GM21367 (cell line): ENCODE results near the gene GLIS1.

Experiments used
- ATAC-seq: cut with Tn5 transposase; IDR thresholded peaks from one replicate; pipeline ENCODE4 v1.9.1; 2021; ENCODE audit not compliant: unreplicated experiment

GLIS1 gene

DNA sequence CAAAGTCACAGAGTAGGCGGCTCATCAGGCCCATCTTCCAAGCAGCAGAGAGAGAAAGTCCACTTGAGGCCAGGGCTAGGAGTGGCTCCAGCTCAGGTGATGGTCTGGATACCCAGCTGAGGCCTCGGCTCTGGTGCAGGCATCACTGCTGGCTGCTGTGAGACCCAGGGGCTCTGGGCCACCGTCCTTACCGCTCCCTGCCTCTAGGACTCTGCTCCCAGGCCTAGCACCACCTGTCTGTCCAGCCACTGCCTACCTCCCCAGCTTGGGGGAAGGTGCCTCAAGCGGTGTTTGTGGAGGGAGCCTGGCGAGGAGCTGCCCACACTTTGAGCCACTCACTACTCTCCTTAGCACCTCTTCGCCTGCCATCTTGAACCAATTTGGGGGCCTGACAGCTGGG, 221.9 kb downstream of the GLIS1 start:
- no peak for ATAC-seq

GRCh38 chr1:53516181-53516580, 222.8 kb downstream of the GLIS1 start:
- no peak for ATAC-seq

DNA sequence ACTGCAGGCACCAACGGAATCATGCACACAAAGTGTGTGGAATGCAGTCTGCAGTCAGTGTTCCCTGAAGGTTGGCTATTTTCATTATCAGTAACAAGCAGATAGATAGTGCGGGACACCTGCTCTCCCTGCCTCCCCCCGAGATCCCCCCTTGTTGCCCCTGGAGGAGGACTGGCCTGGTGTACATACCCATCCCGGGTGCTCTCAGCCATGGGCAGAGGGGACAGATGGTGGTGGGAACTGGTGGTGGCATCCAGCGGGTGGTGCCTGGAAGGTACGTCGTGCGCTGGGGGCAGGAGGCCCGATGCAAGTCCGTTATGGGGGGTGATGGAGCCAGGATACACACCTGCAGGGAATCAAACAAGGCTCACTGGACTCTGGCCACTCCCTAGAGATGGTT, 224.5 kb downstream of the GLIS1 start:
- no peak for ATAC-seq

DNA sequence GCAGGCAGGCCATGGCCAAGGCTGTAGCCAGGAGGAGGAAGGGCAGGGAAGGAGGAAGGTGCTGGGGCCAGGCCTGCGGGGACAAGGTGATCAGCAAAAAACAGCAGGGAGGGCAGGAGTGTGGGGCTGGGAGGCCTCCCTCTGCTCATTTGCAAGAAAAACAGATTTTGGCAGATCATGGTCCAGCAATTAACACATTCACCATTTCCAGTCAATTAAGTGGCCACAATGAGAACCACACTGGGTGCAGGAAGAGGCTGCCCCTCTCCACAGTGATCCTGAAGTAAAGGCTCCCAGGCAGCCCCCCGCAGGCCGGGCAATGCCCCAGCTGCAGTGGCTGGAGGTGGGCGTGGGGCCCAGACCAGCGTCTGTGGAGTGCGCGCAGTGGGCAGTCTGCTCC, 225.1 kb downstream of the GLIS1 start:
- no peak for ATAC-seq

DNA sequence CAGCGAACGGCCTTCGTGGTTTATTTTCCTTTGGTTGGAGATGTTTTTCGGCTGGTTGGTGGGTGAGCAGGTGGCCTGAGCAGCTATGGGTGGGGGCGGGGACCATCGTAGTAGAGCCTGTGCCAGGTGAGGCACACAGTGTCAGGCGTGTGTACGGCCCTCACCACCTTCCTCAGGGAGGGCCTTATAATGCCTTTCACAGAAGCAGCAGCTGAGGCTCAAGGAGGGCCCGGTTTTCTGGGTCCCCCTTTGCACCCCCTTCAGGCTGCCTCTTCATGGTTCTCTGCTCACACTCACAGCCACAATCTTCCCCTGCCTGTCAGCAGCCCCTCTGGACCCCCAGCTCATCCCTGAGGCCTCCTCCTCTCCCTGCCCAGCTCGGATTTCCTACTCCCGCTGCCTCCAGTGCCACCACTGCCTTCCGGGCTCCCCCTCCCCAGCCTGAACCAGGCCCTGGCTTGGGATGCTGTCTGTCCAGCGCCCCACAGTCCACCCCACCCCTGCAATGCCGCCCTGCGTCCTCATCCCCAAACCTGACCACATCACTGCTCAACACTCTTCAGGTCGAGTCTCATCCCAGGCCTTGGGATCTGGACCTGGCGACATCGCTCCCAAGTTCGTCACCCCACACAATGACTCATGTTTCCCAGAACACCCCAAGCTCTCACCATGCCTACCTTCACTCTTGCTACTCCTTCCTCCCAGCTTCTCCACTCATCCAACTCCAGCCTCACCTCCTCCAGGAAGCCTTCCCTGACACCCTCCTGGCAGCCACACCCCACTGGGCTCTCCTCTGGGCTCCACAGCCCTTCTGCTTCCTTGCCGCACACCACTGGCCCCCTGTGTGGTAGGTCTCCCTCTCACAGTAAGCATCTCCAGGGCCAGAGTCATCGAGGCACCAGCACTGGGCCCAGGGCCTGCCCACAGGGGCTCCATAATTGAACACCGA, 225.9 kb downstream of the GLIS1 start:
- no peak for ATAC-seq

- ATAC-seq = no peak
Measured at GRCh38 chr1:53511933-53512806, 226.8 kb downstream of the GLIS1 start.

DNA sequence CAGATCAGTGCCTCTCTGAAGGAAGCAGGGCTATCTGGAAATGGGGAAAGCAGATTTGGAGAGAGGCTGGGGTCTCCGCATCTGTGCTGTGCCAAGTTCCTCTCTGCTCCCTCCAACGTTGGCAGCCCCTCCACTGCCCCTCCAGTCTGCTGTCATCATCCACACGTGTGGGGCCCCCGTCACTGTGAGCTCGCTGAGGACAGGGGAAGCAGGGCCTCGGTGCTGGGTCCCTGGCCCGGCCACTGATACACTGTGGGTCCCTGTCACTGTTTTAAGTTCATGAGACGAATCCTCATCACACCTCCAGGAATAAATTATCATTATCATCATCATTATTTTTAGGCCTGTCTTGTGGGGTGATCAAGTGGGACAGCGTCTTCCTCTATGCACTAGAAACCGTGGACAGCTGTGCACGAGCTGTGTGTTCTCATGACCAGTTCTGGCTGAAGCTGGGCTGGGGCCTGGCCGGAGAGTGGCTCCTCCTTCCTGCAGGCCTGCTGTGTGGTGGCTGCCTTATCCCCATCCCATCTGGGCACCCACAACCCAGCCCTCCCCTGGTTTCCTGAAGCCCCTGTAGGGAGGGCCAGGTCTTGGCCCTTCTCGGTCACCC, 227.5 kb downstream of the GLIS1 start:
- no peak for ATAC-seq

DNA sequence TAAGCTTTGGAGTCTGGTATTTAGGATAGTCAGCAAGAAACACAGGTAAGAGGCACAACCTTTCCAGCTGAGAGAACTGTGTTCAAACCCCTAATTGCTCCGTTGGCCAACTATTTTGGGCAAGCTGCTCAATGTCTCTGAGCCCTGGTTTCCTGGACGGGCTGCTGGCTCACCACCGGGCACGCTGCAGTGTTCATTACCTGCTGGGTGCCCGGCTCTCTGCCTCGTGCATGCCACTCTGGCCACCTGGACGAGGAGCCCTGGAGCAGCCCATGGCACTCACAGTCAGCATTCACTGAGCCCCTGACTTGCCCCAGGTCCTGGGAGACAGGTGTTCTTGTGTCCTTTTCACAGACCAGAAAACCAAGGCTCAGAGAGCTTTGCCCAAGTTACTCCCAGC, 228.7 kb downstream of the GLIS1 start:
- no peak for ATAC-seq

GRCh38 chr1:53509775-53510174, 229.2 kb downstream of the GLIS1 start:
- ATAC-seq = no peak

DNA sequence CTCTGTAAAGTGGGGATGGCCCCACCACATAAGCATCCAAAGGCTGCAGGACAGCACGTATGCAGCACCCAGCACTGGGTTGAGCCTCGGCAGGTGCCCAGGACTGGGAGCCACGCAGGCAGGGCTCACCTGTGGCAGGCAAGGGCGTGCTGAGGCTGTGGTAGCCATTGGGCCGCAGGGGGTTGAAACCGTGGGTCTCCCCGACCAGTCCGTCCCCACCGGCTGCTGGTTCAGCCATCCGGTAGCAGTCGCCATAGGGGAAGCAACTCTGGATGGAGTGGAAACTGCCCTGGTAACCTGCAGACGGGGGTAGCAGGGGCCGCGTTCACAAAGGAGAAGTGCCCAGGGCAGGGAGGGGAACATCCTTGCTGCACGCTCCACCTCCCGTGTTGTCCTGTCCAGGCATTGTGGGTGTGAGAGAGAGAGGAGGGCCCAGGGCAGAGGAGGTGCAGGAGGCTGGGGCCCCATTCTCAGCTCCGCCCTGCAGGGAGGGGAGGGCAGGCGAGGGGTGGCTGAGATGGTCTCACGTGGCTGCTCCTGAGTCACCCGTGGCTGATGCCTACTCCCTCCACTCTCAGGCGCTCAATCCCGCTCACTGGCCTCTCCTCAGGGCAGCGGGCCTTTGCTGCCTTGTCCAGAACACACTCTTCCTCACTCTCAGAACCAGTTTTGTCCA, 229.8 kb downstream of the GLIS1 start:
- no peak for ATAC-seq

DNA sequence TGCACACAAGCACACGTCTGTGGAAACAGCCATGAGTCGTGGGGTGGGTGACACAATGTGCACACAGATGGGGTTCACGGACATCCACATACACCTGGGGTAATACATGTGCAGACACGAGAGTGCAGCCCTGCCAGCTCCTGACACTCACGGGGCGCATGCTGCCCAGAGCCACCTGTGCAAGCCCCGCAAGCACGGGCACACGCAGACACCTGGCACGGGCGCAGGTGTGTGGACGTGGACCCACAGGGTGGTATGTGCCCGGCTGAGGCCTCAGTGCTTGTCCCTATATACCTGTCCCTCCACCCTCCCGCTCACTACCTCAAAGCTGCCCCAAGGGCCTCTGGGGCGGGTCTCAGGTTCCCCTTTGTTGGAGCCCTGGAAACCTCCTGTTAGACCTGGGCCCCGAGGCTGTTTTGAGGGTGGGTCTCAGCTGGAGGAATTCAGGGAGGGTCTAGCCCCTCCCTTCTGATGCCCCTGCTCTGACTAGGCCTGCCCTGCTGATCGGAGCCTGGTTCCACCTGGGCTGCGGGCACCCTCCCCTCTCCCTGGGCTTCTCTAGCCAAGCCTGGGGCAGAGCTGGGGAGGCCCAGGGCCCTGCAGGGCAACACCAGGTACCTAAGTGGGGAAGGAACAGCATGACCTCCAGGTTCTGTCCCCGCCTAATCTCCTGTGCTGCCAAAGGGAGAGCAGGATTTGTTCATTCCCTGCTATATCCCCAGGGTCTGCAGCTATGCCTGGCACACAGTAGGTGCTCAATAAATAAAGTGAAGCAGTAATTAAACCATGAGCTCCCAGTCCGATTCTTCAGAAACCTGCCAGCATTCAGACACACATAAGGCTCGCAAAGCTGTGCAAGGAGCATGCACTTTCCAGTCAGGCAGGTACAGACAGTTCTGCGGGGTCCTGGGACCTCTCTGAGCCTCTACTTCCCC, 230.6 kb downstream of the GLIS1 start:
- no peak for ATAC-seq

DNA sequence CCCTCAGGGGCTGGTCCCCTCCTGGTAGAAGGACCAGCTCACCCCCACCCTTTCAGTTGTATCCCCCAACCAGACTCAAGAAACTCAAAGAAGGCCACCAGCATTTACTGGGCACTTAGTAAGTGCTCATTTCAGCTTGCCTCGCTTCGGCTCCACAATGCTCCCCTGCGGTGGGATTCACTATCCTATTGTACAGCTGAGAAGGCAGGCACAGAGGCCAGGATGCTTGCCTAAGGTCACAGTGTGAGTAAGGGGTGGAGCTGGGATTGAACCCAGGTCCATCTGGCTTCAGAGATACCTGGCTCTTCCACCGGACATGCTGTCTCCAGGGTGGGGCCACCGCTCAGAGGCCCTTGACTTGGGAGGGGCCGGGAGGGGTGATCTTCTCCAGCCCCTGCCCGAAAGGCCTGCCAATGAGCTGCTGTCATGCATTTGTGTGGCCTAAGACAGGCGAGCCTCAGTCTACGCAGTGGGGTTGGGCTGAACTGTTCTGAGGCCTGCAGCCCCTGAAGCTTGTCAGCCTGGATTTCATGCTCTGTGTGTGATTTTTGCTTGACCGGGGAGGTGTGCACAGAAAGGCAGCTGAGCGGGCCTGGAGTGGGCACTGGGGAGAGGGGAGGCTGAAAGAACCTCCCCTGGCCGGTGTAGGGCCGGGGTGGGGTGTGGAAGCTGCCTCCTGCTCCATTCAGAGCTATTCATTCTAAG, 231.7 kb downstream of the GLIS1 start:
- no peak for ATAC-seq

- ATAC-seq = no peak
Measured at GRCh38 chr1:53506355-53507050, 232.5 kb downstream of the GLIS1 start.

GRCh38 chr1:53505891-53506290, 233.1 kb downstream of the GLIS1 start:
- ATAC-seq = no peak

- ATAC-seq = no peak
Measured at GRCh38 chr1:53505401-53505800, 233.6 kb downstream of the GLIS1 start.

GRCh38 chr1:53504901-53505300, 234.1 kb downstream of the GLIS1 start:
- no peak for ATAC-seq

DNA sequence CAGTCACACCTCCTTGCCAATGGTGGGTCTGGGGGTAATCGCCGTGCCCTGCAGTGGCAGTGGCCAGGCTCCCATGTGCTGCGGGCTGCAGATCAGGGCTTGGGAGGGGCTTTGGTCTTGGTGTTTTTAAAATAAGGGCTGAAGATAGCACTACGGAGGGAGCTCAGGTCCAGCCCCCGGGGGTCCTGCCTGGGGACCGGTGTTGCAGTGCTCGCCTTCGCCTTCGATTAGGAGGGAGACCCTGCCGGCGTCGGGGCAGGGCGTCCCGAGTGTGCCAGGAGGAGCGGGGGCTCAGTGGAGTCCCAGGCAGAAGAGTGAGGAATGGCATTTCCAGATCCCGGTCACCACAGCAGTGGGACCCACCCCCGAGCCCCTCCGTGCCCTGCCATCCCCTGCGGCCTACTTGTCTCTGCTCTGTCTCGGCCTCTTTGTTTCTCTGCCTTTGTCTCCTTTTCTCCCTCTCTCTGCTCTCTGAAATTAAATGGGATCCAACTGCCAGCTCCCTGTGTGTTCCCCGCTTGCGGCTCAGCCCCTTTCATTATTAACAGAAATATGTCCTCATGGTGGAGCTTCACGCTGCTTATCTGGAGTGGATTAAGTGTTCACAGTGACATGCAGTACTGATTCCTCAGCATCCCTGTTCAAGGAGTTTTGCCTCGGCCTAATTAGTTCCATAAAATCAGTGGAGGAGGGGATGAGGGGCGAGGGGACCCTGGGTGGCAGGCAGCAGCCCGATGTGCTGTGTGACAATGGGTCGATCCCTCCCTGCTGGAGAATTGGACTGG, 235.3 kb downstream of the GLIS1 start:
- ATAC-seq = no peak
